Right forelimb (tissue), 1 donor: ENCODE data around the gene GRIK2.

ENCODE experiments used
- DNase-seq: peaks from one replicate; pipeline ENCODE4 v3.0.0-alpha.2; 2018

The GRIK2 gene

DNA sequence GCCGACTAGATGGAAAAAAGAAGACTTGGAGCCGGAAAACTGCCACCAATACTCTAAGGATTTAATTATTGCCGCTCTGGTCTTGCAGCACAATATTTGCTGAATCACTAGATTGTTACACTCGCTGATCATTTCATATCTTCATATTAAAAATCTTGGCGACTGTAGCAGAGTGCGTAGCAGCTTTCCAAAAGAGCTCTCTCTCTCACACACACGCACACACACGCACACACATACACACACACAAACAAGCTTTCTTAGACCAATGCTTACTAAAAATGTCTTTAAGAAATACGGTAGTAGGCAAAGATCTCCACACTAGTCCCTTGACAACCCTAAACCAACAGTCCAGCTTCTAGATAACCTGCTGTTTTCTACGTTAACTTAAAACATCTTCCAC lies 7.7 kb downstream of the GRIK2 start:
- DNase-seq, result no peak

GRCh38 chr6:101401792-101402621 lies 8.5 kb downstream of the GRIK2 start:
- DNase-seq, result peak; percentile 57

GRCh38 chr6:101402622-101403031 lies 9.1 kb downstream of the GRIK2 start:
- peak; percentile 47 for DNase-seq

GRCh38 chr6:101403216-101403945 lies 9.9 kb downstream of the GRIK2 start:
- DNase-seq, result no peak

GRCh38 chr6:101404775-101405174 lies 11.3 kb downstream of the GRIK2 start:
- no peak for DNase-seq

DNA sequence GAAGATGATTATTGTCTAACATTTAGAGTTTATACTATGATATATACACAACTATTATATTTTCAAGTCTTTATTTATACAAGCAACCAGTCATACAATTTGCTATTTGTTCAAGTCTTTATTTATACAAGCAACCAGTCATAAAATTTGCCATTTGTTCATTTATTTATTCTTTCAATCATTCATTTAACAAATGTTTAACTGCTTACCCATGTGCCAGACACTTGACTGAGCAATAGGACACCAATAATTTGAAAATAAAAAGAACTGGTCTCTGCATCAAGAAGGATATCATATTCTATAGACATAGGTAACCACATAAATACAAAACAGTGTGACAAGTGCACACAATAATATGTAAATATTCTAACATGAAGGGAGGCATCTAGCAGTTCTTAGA lies 20.3 kb downstream of the GRIK2 start:
- no peak for DNase-seq

DNA sequence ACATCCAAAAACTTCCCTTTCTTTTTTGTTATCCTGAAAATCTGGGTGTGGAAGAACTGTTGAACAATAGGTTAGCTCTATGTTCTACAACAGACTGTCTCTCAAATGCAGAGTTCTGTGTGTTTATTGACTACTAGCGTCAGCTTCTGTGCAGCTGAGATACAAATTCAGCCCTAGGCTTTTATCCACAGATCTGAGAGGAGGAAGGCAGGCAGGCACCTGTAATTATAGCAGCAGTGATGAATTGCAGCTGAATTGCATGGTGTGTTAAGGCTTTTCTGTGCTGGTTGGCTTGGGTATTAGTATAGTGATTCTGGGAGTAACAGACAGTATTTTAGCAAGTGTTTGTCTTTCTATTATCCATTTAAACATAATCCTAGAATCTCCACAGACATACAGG lies 24.4 kb downstream of the GRIK2 start:
- no peak for DNase-seq

GRCh38 chr6:101422251-101422650 lies 28.7 kb downstream of the GRIK2 start:
- no peak for DNase-seq

GRCh38 chr6:101422811-101423210 lies 29.3 kb downstream of the GRIK2 start:
- no peak for DNase-seq

DNA sequence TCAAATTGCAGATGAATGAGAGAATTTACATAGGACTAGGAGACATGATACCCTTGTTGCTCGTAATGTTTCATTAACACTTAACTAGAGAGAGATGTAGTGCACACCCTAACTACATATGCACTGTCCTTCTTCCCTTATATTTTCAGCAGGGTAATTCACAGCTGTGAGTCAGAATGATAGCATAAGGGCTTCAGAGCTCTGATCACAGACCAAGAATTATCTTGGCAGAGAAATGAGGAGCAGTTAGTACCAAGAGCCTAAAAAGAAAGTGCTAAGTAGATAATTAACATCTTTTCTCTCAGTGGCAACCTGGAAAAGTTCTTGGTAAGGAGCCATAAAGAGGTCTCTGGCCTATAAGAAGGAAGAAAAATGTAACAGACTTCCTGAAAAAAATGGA lies 35.8 kb downstream of the GRIK2 start:
- no peak for DNase-seq

DNA sequence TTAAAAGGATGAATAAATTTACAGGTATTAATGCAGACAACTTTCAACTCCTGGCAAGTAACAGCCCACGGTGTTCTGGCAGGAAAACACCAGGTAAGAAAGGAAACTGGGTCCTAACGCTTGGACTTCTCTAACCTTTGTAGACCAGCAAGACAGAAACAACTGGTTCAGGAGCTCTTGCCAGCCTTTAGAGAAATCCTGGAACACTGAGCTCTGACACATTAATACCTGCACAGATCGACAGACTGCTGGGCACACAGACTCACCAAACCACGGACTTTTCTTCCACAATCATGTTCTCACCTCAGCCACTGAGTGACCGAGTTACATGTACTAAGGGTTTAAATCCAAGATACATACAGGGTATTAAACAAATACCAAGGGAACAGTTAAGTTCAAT lies 36.3 kb downstream of the GRIK2 start:
- DNase-seq, result no peak

GRCh38 chr6:101433141-101433540 lies 39.6 kb downstream of the GRIK2 start:
- no peak for DNase-seq

DNA sequence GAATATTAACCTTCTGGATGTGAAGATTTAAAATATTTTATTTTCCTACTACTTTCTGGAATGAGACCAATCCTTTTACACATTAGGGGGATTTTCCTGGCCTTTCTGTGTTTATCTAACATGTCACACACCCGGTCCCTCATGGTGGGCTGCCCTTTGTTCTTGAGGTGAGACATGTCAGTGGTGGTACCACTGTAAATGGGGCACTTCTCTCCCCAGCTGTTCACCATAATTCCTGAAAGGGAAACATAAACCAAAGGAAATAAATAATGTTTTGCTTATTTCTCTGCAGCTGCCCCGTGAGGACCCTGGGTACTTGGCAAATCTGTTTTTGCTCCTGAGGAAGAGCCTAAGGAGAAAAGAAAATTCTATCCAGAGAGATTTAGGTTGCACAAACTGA lies 41.1 kb downstream of the GRIK2 start:
- no peak for DNase-seq

- DNase-seq, result no peak
Observed at GRCh38 chr6:101435038-101435437, 41.5 kb downstream of the GRIK2 start.

DNA sequence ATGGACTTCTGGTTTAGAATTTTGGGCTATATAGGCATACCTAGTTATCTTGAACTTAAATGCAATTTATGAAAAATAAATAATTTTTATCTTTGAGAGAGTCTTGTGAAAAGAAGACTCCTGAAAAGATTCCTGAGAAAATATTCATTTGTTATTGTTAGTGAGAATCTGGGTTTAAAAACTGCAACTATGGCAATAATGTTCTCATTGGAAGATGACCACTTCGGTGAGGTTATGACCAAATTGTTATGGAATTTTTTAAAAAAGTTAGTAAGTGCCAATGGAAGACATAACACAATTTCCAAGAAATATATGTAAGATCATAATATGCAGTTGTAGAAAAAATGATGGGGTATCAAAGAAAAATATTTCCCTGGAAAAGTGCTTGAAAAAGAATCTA lies 46.3 kb downstream of the GRIK2 start:
- DNase-seq, result no peak

DNA sequence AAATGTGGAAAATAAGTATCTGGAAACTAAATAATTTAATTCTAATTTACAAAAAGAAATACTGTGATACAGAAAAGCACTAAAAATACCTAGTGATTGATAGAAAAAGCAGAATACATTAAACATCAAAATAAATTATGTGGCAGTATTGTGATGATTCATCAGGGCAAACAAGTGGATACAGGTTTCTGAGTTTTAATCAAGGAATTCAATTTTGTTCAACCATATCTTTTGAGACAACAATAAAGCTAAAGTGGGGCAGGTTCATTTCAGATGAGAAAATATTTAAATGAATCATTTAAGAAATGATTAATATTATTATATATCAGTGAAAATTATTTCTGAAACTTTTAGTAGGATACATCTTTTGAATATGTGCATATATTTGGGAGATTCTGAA lies 49.8 kb downstream of the GRIK2 start:
- DNase-seq, result no peak

GRCh38 chr6:101444717-101445116 lies 51.2 kb downstream of the GRIK2 start:
- DNase-seq, result no peak

DNA sequence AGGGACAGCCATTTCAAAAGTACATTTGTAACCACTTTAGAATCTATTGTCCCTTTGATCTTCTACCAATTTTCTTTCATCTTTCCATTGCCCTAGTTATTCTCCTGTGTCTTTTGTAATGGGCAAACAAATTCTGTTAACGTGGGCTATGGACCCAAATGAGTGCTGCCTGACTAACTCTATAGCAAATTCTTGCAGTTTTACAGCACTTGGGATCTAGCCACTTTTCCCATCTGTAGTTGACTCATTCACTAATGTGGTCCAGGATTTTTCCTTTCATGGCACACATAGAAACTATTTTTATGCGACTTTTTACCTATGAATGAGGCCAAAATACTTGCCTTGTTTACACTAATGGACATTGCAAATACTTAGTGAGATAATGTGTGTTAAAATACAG lies 52.0 kb downstream of the GRIK2 start:
- no peak for DNase-seq

- no peak for DNase-seq
Observed at GRCh38 chr6:101450901-101451300, 57.4 kb downstream of the GRIK2 start.

DNA sequence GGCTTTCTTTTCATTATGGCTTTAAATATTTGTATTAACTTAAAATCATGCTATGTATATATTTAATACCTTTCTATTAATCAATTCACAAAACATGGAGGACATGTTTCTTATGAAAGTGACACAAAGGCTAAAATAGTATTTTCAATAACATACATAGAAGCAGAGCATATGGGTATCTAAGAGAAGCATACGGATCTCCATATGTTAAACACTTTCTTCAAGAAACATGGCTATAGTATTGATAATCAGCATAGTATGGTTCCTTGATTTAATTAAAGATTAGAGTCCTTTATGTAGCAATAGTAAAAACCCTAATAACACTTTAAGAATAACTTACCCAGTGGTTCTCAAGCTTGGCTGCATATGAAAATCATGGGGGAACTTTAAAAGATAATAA lies 58.5 kb downstream of the GRIK2 start:
- no peak for DNase-seq

DNA sequence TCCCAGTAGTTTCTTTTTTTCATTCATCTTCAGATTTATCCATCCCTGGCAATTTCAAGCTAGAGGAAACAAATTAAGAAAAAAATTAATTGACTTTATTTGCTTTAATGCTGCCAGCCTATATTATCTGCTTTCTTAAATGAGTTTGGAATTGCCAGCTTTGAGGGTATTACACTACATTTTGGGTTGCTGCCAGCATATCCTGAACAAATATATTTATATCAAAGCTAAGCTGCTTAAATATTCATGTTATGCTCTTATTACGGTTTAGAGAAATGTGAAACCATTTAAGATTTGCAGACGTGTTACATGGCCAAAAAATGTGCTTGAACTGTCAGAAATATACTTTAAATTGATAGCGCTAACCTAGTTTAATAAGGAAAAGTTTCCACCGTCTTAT lies 59.7 kb downstream of the GRIK2 start:
- DNase-seq, result no peak

GRCh38 chr6:101454106-101454676 lies 60.7 kb downstream of the GRIK2 start:
- no peak for DNase-seq

DNA sequence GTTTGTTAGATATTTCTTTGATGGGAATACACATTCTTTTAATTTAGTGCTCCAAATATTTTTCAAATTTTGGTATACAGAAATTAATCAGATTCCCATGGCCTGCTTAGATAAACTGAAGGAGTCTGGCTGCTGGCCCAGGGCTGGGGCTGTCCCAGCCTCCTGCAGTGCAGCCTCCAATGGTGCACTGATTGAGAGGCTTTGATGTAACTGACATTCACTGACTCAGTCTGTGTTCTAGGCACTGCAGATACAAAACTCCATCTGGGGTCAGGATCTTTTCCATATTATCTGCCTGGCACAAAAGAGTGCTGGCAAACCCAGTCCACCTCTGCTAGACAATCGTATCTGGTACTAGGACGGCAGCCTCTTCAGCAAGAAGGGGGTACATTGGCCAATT lies 64.8 kb downstream of the GRIK2 start:
- no peak for DNase-seq

GRCh38 chr6:101458826-101459225 lies 65.3 kb downstream of the GRIK2 start:
- DNase-seq, result no peak
